ENCODE measurements around the gene FBXW11.

GRCh38 chr5:171992305-171992704 lies 14.1 kb downstream of the FBXW11 start:
- TF ChIP-seq JUND (IDR thresholded peaks at IDR 0.05; ENCODE audit: low read length) (no peak), TEAD4 (IDR thresholded peaks at IDR 0.05; ENCODE audit: low read depth, low read length) (no peak), CTCF (IDR thresholded peaks at IDR 0.05; ENCODE audit: control extremely low read depth in 1 of 3, insufficient read depth in 1 of 3, low read depth in 1 of 3, low read length in 3 of 3) (no peak), KDM5A (IDR thresholded peaks at IDR 0.05; ENCODE audit: low read length) (no peak), BRCA1 (IDR thresholded peaks at IDR 0.05; ENCODE audit: low read depth, low read length) (no peak), CREB1 (IDR thresholded peaks at IDR 0.05) (no peak), ZNF274 (IDR thresholded peaks at IDR 0.05; ENCODE audit: borderline replicate concordance, extremely low read depth, low read length) (no peak), RBBP5 (IDR thresholded peaks at IDR 0.05; ENCODE audit: borderline replicate concordance, low read depth, low read length) (no peak)
- TF ChIP-seq, protein P1, sequence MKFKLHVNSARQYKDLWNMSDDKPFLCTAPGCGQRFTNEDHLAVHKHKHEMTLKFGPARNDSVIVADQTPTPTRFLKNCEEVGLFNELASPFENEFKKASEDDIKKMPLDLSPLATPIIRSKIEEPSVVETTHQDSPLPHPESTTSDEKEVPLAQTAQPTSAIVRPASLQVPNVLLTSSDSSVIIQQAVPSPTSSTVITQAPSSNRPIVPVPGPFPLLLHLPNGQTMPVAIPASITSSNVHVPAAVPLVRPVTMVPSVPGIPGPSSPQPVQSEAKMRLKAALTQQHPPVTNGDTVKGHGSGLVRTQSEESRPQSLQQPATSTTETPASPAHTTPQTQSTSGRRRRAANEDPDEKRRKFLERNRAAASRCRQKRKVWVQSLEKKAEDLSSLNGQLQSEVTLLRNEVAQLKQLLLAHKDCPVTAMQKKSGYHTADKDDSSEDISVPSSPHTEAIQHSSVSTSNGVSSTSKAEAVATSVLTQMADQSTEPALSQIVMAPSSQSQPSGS (IDR thresholded peaks at IDR 0.05; ENCODE audit: low read length), result no peak

Data from H1 (cell line).